Pancreas (tissue), 10 donors: ENCODE results near the gene TUT4. TPM values are rescaled to one million over a fixed set of nuclear protein-coding genes. Genes with fewer than 3 reads are reported as not detected.
A peak's percentile ranks its signal among the peaks of the same experiment; 100 is the strongest.

Source experiments
- ATAC-seq, 4 donors: fragments of 200-7000 bp; cut with Tn5 transposase; one replicate each; pipeline versions ENCODE4 v1.8.0 to v1.9.1; 2020; ENCODE audit warnings: mild to moderate bottlenecking in 4 of 4, moderate library complexity in 4 of 4
- DNase-seq, 6 donors: peaks; one replicate each; pipeline ENCODE4 v3.0.0-alpha.2; 2020
- FAIRE-seq: peaks from 2 replicates; lab custom pipeline; 2012; peaks lifted over from hg19 to GRCh38; lab: Jason Lieb, UNC
- H3K27ac ChIP-seq, 4 donors: fragments of 200-600 bp; sonication (generic); 1 replicate in 3 of 4; 2 replicates in 1 of 4; pipeline versions ENCODE4 v1.5.0 to v1.8.0; 2020
- H3K27me3 ChIP-seq, 4 donors: fragments of 200-600 bp; one replicate each; pipeline ENCODE4 v1.8.0; 2021
- H3K36me3 ChIP-seq, 3 donors: fragments of 200-600 bp; sonication (generic) in 1 of 3; one replicate each; pipeline versions ENCODE4 v1.5.0 to v1.8.0; 2020 to 2021
- H3K4me1 ChIP-seq, 3 donors: fragments of 200-600 bp; one replicate each; pipeline ENCODE4 v1.8.0; 2021
- H3K4me3 ChIP-seq, 4 donors: fragments of 200-600 bp; sonication (generic) in 2 of 4; one replicate each; pipeline versions ENCODE4 v1.5.0 to v1.8.0; 2020 to 2021
- H3K9me3 ChIP-seq, 4 donors: fragments of 200-600 bp; one replicate each; pipeline ENCODE4 v1.8.0; 2021
- WGBS, 2 donors: extraction: QIAGEN DNeasy Blood & Tissue Kit; methylation state at CpG; one replicate each; pipeline ENCODE4 v1.1.7; 2013; 5-methylcytosine and 5-hydroxymethylcytosine counted together
- intact Hi-C, 3 donors: fragments of 100-400 bp; cut with DNase I; formaldehyde crosslinking; loops; one replicate each; pipeline versions ENCODE4 v1.11.1 to v1.14.2; 2022
- polyA plus RNA-seq, 2 donors: library from polyadenylated mRNA; stranded (reverse); fragments of 200-250 nt; gene quantifications; one replicate each; pipeline ENCODE4 v1.2.3, GENCODE V29; 2013
- total RNA-seq, 6 donors: library from RNA; stranded (reverse); fragmentation: NEBNext Ultra II Directional in 4 of 6; extraction: Animal tissue kit (Norgen Biotek cat#: 25700) in 4 of 6; gene quantifications; one replicate each; pipeline versions ENCODE4 v1.2.1 to v1.2.4, GENCODE V29; 2021 to 2023
- TF ChIP-seq, protein P1 (sequence below), 4 donors: fragments of 200-600 bp; sonication (generic) in 3 of 4; IDR thresholded peaks; one replicate each; pipeline versions ENCODE4 v1.5.0 to v1.8.0; 2021; ENCODE audit warnings: antibody characterized with exemption in 4 of 4
- donor health status: healthy with polysubstance abuse.
- donor health status: DM: no; HTN: no; CAD: no; lungs with moderate emphysema.
- donor health status: DM: no; HTN: no; CAD: no.
- donor health status: control.
- donor health status: control.
- donor health status: Bipolar disorder and iron deficiency.
- donor health status: DM: yes; HTN: yes; CAD: no.
- donor health status: DM: no; HTN: no; CAD: no.
- donor health status: DM: no; HTN: no; CAD: no.
- donor health status: DM: yes; HTN: yes; CAD: no.

TUT4 gene
- total and polyA plus RNA-seq, 8 donors: 17.4 to 40.8 (median 24.1) TPM

- peak within 1 kb of the TSS; percentile 62 to 83 (median 78) for H3K4me3 ChIP-seq
- WGBS, 2 donors: 0% methylated on average over 57 of the region's 57 CpGs
- peak; percentile 86 for FAIRE-seq
Measured at GRCh38 chr1:52404116-52404974, 148.5 kb downstream of the TUT4 start, which contains the start of the genes ORC1 and PRPF38A. Gene ORC1 (minus strand): TSS chr1:52404423. CDS start chr1:52402223, 2,200 bp downstream. Gene PRPF38A (plus strand): TSS chr1:52404602. CDS start chr1:52404750, 148 bp downstream.

DNA sequence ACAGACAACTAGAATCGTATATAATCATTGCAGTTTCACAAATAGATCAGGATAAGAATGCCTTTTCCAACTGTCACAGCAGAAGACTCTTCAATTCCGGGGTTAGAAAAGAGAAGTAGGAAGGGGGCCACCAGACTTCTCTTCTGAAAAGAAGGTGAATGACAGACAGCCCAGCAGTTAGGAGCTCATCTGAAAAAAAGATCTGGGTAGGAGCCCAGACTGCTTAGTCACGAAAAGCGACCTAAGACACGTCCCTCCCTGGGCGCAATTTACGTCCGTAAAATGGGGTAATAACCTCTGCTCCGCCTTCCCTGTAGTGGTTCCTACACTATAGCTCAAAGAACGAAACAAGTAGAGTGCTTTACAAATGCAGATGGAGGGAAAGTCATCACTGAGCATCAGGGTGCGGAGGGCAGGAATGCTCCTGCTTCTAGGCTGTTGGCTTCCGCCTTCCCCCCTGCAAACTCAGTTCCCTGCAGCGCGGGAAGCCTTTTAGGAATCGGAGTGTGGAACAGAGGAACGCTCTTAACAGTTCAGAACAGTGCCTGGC is 149.3 kb downstream of the TUT4 start:
- FAIRE-seq: no peak

More at GRCh38 chr1:52404116-52404974, 148.5 kb downstream of the TUT4 start, which contains the start of the genes ORC1 and PRPF38A:
- DNase-seq (peak; percentile 95 to 98 (median 97)), ATAC-seq (peak; percentile 99 to 100 (median 100))
- Histone ChIP-seq H3K9me3 (no peaks in the 10 kb centered on the region), H3K36me3 (peaks cover 0 to 14% (median 6%) of the 10 kb centered on the region in 3 donors), H3K27ac (peak within 1 kb of the TSS; percentile 79 to 91 (median 85)), H3K27me3 (no peaks in the 10 kb centered on the region), H3K4me1 (peaks cover 12 to 20% (median 14%) of the 10 kb centered on the region in 3 donors)
- intact Hi-C loops: no loop called here
- TF ChIP-seq, protein P1, sequence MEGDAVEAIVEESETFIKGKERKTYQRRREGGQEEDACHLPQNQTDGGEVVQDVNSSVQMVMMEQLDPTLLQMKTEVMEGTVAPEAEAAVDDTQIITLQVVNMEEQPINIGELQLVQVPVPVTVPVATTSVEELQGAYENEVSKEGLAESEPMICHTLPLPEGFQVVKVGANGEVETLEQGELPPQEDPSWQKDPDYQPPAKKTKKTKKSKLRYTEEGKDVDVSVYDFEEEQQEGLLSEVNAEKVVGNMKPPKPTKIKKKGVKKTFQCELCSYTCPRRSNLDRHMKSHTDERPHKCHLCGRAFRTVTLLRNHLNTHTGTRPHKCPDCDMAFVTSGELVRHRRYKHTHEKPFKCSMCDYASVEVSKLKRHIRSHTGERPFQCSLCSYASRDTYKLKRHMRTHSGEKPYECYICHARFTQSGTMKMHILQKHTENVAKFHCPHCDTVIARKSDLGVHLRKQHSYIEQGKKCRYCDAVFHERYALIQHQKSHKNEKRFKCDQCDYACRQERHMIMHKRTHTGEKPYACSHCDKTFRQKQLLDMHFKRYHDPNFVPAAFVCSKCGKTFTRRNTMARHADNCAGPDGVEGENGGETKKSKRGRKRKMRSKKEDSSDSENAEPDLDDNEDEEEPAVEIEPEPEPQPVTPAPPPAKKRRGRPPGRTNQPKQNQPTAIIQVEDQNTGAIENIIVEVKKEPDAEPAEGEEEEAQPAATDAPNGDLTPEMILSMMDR (IDR thresholded peaks at IDR 0.05): peak in 2 of 4 donors; percentile 14 to 23

DNA sequence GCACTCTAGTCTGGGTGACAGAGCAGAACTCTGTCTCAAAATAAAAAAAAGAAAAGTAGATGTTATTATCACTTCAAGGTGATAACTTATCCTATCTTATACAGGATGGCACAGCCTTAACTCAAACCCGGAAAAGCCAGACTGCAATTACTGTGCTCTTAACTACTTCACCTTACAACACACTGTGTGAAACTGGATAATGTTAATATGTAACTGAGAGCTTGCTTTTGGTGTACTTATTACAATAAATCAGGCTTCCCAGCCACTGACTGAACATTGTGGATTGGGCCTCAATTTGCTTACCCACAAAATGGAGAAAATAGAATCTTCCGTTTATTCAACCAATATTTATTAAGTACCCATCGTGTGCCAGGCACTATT is 150.0 kb downstream of the TUT4 start:
- H3K27me3 ChIP-seq: no peaks in the 10 kb centered on the region
- no peak for FAIRE-seq
- WGBS, 2 donors: 18 to 20% methylated on average over 3 of the region's 3 CpGs
- no peaks in the 10 kb centered on the region for H3K9me3 ChIP-seq
- no peak for ATAC-seq
- no peak overlapping the region for H3K4me3 ChIP-seq
- intact Hi-C loops: no loop called here
- DNase-seq: no peak
- peaks cover 12 to 20% (median 14%) of the 10 kb centered on the region in 3 donors for H3K4me1 ChIP-seq
- no peak overlapping the region for H3K27ac ChIP-seq
- peaks cover 0 to under 1% (median 0%) of the 10 kb centered on the region in 3 donors for H3K36me3 ChIP-seq
- TF ChIP-seq, protein P1 (IDR thresholded peaks at IDR 0.05): no peak

More for the DNA sequence above, 149.3 kb downstream of the TUT4 start:
- peak; percentile 13 to 37 (median 16) for ATAC-seq
- peak in 1 of 6 donors; percentile 18 for DNase-seq
- TF ChIP-seq, protein P1 (IDR thresholded peaks at IDR 0.05): no peak
- no peaks in the 10 kb centered on the region for H3K9me3 ChIP-seq
- H3K4me1 ChIP-seq: peaks cover 12 to 20% (median 14%) of the 10 kb centered on the region in 3 donors
- H3K27me3 ChIP-seq: no peaks in the 10 kb centered on the region
- peak overlapping the region; percentile 62 to 83 (median 78) for H3K4me3 ChIP-seq
- H3K36me3 ChIP-seq: peaks cover 0 to 7% (median 0%) of the 10 kb centered on the region in 3 donors
- intact Hi-C loops: no loop called here
- 0 to 1% methylated on average over 16 of the region's 16 CpGs for WGBS, 2 donors
- peak overlapping the region in 2 of 4 donors; percentile 89 to 91 for H3K27ac ChIP-seq

DNA sequence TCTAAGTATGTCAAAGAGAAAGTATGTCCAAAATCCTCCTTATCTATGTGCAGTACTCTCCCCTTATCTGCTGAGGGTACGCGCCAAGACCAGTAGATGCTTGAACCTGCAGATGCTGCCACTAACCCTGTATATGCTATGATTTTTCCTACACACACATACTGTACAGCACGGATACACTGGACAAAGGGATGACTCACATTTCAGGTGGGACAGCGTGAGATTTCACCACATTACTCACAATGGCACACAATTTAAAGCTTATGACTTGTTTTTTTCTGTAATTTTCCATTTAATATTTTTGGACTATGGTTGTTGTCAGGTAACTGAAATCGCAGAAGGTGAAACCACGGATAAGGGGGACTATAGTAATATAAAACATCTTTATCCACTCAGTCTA is 152.8 kb downstream of the TUT4 start:
- FAIRE-seq (no peak), DNase-seq (no peak), ATAC-seq (no peak)
- Histone ChIP-seq H3K36me3 (no peaks in the 10 kb centered on the region), H3K27me3 (no peaks in the 10 kb centered on the region), H3K4me3 (no peak overlapping the region), H3K9me3 (no peaks in the 10 kb centered on the region), H3K27ac (no peak overlapping the region), H3K4me1 (peaks cover 3 to 8% (median 5%) of the 10 kb centered on the region in 3 donors)
- TF ChIP-seq, protein P1 (IDR thresholded peaks at IDR 0.05): no peak
- intact Hi-C loops: no loop called here
- WGBS, 2 donors: 94 to 98% methylated on average over 6 of the region's 6 CpGs
